Dermis microvascular lymphatic vessel endothelial cell (primary cell): ENCODE measurements around the gene CC2D1A. TPM values are rescaled to one million over a fixed set of nuclear protein-coding genes. Genes with fewer than 3 reads are reported as not detected.
A peak's percentile ranks its signal among the peaks of the same experiment; 100 is the strongest.

Experiments
- DNase-seq, 2 donors: peaks; one replicate each; pipeline versions ENCODE4 v3.0.0 to v3.0.0-alpha.2; 2010; ENCODE audit warnings: low read depth in 2 of 2
- total RNA-seq: library from RNA; depleted of rRNA; stranded (reverse); fragments of >200 nt; gene quantifications from 2 replicates; pipeline ENCODE4 v1.2.1, GENCODE V29; 2014

Gene CC2D1A
- total RNA-seq, 1 donor from 2014 or later: 3.7 TPM

DNA sequence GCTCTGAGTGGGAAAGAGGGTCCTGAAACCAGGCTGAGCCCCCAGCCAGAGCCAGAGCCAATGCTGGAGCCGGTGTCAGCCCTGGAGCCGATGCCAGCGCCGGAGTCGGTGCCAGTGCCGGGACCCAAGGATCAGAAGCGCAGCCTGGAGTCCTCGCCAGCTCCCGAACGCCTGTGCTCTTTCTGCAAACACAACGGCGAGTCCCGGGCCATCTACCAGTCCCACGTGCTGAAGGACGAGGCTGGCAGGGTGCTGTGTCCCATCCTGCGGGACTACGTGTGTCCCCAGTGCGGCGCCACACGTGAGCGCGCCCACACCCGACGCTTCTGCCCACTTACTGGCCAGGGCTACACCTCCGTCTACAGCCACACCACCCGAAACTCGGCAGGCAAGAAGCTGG lies 28.7 kb upstream of the CC2D1A start:
- no peak for DNase-seq

DNA sequence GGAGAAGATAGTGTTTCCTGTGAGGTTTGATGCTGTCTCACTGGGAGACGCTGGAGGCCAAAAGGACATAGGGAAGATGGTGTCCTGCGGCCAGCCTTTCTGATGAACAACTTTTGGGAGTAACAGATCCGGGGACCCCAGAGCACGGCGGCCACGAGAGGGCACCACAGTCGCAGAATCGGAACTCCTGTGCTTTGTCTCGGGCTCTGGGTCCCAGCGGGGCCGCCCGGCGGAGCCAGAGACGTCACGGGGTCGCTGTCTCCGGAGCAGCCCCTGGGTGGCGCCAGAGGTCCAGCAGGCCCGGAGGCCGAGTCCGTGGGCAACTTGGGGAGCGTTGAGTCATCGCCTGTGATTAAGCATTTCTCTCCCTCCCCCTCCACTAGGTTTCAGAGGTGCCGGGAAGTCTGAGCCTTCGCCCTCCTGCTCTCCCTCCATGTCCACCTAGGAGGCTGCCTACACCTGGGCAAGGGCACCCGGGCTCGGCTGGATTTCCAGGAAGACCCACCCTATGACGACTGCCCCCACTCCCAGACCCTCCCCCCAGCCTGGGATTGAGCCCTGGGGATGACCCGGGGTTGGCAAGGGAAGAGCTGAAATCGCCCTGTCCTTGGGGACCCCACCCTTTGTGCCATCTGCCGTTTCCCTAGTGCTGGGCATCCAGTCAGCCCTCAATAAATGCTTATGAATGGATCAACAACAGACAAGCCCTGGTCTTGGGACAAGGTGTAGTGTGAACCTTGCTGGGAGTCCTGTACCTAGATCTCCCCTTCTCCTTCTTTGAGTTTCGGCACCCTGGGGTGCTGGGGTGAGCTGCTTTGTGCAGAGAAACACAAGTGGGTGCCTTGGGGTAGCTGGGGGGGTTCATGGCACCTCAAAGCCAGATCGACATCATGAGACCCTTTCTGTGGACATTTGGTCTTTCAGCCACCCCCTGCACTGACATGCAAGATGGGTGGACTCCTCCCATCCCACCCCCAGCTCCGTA lies 25.6 kb upstream of the CC2D1A start:
- DNase-seq: peak; percentile 82 to 94

DNA sequence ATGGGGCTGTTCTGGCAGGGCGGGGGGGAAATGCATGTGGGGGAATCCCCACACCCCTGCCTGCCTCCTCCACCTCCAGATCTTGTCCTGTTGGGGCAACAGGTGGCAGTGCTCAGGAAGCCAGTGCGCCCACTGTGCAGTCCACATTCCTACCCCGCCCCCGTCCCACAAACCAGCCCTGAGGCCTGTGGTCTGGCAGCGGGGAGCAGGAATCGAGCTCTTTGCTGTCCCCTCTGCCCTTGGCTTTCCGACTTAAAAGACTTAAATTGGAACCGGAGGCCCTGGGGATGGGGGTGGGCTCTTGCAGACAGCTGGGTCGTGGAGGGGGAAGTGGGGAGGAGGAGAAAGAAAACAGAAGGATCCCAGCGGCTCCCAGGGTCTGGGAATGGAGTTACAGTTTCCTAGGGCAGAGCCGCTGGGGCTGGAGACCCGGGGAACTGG lies 24.7 kb upstream of the CC2D1A start:
- DNase-seq: no peak

DNA sequence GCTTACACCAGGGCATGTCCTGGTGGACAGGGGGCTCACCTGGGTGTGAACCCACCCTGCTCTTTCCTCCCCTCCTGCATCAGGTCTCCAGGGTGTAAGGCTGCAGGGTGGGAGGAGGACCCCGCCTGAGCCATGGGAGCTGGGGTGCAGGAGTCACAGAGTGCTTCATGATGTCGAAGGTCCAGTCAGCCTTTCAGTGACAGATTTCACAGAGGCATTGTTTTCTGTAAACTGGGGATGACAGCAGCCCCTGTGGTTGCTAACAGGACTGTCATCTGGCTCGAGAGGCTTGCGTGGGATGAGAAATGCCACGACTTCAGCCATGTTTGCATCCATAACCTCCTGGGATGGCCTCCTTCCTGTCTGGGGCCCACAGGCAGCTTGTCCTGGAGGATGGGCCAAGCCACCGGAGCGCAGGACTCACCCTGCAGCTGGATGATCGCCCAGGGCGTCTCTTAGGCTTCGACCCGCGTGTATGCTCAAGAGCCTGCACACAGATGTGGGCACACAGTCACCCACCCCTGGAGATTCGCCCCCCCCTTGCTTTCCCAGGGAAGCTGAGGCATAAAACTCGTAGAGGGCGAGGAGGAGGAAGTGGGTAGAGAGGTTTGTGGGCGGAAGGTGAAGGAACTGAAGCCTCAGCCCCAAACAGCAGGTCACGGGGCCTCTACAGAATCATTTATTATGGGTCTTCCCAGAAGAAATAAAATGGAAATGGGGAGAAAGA lies 24.1 kb upstream of the CC2D1A start:
- DNase-seq: no peak

DNA sequence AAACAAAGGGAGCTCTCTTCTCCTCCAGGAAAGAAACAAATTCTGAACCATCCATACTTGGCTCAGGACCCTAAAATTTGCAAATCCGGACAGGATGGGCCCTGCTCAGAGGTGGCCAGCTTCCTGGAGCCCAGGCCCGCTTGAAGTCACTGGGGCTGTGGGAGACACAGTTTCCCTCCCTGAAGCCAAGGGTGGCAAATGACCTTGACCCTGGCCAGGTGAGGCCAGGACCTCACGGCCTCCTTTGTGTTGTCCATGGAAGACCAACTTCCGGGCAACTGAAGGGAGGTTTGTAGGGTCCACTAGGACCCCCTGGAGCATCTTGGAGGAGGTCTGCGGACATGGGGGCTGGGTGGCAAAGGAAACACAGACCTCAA lies 23.6 kb upstream of the CC2D1A start:
- DNase-seq: no peak

DNA sequence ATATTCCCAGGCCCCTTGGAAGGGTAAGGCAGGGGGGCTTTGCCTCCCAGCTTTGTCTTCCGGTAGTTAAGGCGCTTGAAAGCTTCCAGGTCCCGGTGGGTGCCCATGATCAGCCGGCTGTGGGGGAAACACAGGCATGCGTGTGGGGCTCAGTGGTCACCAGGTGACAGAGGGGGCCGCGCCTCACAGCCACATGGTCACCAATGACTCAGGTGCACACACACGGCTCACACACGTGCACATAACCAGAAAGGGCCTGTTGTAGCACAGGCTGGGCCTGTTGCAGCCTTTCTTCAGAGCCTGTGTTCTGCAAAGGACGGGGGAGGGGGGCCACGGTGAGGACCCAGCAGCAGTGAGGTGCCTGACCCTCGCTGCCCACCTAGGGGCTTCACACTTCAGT lies 23.2 kb upstream of the CC2D1A start:
- no peak for DNase-seq

DNA sequence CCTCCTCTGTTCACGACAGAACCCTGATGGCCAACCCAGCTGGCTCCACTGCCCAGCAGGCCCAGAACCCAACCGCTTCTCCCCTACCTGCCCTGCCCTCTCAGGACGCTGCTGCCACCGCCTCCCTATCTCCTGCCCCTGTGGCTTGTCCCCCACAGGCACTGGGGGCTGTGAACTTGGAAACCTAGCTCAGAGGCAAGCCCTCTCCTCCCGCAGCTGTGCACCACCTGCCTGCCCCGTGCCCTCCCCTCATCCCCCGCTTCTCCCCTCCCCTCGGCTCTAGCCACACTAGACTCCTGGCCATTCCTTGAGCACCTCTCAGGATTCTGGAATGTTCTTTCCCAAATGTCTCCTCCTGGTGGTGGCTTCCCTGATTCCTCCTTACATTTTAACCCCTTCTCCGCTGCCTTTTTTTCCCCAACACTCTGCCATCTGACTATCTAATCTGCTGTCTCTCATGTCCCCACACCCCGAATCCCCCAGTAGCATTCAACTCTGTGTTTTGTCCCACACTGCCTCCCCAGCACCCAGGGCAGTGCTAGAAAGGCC lies 22.4 kb upstream of the CC2D1A start:
- no peak for DNase-seq

DNA sequence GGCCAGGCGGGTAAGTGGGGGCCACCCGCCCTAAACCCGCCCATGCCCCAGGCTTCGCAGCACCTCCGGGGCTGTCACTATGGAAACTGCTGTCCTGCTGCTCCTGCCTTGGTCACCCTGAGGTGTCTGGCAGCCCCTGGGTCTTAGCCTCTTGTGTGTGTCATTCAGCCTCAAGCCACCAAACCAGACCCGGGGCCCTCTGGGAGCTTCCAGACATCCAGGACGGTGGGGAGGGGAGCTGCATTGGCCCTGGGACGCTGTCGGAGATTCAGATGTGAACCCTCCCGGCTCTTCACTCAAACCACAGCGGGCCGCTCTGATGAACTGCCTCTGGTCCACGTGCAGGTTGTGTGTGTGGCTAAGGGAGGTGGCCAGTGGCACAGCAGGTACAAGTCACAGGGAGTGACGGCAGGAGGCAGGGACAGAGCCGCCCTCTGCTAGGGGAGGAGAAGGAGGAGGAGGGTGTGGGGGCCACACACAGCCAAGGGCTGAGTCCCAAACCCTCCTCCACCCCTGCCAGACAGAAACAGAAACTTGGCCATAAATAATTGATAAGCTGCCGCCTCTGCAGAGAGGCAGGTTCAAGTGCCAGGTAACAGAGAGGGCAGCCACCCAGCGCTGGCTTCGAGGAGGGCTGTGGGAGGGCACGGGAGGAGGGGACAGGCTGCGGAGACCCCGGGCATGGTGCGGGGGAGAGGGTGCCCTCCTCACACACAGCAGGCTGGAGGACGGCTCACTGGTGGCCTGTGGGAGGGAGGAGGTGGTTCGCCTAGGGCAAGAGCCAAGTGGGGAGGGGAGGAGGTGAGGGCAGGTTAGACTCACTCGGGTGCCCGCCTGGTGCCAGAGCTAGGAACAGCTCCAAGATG lies 21.0 kb upstream of the CC2D1A start:
- no peak for DNase-seq

DNA sequence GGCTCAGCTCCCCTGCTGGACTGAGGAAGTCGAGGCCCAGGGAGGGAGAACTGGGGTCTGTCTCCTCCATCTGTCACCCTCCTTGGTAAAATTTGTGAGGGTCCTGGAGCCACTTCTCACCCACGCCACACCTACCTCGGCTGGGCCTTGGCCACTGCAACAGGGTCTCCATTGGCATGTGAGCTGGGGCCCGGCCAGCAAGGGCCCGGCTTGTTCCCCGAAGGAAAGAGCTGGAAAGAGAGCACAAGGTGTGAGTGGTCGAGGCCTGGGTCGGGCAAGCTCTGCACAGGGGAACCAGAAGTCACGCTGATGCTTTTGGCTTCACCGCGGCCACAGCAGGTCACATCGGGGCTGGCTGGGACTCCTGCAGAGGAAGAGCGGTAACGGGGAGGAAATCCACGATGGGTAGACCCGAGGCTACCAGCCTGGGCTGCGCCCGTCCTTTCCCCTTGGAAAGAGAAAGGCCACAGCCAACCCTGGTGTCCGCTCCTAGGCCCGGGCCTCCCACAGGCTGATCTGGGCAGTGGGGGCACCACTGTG lies 20.1 kb upstream of the CC2D1A start:
- DNase-seq: no peak

DNA sequence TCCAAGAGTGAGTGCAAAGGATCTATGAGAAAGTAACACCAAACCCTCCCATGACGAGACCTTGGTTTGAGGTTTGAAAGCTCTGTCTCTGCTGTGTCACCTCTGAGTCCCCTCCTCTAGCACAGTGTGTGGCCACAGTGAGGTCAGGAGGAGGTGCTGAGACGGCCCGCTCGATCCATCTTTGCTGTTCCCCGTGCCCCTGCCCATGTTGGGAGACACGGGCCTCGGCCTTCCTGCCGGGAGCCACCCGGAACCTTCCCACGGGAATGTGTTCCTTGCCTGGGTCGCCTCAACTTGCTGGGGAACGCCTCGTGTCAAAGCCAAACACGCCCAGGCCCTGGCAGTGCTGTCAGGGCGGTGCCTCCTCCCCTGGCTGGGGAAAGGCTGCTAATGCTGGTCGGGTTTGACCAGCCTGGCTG lies 19.0 kb upstream of the CC2D1A start:
- DNase-seq: no peak

DNA sequence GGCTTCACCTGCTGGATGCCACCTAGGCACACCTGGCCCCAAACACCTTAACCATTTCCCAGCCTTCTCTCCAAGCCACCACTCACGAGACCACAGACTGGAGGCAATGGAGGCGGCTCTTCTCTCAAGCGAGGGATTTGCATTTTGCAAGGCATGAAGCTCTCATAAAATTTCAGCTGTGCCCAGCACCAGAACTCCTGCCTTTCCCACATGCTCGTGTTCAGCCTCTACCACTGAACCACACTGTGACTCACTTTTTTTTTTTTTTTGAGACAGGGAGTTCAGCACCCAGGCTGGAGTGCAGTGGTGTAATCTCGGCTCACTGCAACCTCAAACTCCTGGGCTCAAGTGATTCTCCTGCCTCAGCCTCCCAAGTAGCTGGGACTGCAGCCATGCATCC lies 18.5 kb upstream of the CC2D1A start:
- no peak for DNase-seq

DNA sequence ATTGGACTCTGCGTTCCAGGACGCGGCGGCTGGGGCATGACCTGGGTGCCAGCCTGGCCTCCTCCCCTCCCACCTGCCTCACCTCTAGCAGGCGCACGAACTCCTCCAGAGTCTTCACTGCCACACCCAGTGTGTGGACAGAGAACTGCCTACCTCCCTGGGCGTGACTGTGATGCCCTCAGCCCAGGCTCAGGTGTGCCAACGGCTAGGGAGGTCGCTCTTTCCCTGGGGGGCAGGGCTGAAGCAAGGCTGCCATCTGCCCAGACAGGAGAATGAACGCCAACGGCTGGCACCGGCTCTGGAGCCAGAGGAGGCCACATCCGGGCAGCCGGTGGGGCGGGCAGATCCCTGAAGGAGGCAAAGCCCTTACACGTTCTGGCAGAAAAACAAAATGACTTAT lies 17.7 kb upstream of the CC2D1A start:
- no peak for DNase-seq

DNA sequence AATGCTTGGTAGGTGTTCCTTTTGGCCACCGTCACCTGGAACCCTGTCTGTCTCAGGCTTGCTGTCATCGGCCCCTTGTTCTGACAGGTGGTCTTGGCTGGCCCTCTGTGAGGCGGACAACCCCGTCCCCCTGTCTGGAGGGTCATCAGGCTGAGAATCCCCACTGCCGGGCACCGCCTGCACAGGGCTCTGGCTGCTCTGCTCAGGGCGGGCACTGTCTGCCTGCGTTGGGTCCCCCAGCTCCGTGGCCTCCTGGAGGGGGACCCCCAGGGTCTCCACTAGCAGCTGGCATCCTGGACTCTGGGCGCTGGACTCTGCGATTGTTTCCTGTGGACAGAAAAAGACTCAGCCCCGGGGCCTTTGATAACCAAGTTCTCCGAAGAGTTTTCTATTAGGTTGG lies 15.9 kb upstream of the CC2D1A start:
- DNase-seq: no peak

DNA sequence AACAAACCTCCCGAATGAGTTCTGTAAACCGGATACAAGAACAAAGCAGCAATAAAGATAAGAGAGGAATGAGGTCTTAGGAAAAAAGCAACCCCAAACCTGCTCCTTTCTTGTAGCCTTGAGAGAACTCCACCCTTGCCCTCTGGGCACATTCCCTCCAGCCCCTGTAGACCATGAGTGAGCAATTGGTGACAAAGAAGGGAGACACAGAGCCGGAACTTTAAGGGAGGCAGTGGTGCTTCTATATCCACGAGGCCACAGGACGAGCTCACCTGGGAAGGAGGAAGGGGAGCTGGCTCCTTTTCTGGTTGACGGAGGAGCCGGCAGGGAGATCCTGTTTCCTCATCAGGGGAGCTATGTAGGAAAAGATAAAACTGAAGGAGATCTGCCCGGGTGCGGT lies 13.1 kb upstream of the CC2D1A start:
- no peak for DNase-seq

DNA sequence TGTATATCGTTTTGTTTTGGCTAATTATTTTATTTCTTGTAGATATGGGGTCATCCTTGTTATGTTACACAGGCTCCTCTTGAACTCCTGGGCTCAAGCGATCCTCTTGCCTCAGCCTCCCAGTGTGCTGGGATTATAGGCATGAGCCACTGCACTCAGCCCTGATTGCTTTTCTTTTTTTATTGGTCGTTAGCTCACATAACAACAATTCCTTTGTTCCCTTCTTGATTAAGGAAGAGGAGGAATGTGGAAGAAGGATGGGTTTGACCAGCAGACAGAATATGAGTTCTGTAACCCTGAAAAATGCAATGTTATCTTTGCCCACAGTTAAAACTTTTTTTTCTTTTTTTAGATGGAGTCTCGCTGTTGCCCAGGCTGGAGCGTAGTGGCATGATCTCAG lies 11.4 kb upstream of the CC2D1A start:
- no peak for DNase-seq

DNA sequence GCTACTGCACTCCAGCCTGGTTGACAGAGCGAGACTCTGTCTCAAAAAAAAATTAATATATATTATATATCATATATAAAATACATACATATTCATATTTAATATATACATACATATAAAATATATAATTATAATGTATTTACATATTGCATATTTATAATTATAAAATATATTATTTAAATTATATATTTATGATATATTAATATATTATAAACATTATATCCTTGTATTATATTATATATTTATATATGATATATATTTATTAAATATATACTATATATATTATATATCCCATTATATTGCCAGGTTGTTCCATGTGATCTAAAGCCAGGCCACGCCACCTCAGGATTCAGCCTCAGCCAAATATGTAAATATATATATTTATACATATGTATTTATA lies 9.8 kb upstream of the CC2D1A start:
- DNase-seq: no peak

DNA sequence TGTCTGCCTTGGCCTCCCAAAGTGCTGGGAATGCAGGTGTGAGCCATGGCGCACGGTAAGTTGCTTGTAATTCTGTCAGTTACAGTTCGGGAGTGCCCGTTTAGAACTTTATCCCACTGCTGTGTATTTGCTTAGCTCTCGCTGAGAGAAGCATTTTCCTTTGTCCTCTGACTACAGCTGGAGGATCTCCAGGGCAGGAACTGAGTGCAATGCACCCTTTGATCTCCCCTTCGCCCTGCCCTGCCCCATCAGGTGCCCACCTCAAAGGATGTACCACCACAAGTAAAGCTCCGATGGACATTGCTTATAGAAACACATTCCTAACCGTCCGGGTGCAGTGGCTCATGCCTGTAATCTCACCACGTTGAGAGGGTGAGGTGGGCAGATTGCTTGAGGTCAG lies 6.6 kb upstream of the CC2D1A start:
- DNase-seq: no peak

DNA sequence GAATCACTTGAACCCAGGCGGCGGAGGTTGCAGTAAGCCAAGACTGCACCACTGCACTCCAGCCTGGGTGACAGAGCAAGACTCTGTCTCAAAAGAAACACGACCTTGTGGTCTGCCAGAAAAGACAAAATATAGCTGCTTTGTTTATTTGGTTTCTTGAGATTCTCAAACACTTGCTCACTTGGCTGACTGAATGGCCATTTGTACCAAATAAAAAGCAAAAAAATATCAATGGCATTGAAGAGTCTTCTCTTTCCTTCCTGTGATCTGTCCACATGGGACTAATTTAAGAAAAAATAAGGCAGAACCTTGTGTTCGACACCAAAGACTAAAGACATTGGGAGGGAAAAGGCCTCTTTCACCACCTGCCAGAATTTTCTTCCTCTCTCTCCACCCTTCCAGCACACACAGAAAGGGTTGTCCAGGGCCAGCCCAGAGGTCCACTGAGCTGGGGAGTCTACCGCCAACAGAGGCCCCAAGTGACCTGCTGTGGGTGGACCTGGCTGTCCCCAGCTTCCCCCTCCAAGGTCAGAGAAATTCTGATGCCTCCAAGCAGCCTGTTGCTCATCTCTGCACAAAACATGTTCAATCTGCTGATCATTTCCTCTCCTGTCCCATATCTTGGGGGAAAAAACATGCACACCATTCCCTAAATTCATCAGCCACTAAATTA lies 6.0 kb upstream of the CC2D1A start:
- no peak for DNase-seq

DNA sequence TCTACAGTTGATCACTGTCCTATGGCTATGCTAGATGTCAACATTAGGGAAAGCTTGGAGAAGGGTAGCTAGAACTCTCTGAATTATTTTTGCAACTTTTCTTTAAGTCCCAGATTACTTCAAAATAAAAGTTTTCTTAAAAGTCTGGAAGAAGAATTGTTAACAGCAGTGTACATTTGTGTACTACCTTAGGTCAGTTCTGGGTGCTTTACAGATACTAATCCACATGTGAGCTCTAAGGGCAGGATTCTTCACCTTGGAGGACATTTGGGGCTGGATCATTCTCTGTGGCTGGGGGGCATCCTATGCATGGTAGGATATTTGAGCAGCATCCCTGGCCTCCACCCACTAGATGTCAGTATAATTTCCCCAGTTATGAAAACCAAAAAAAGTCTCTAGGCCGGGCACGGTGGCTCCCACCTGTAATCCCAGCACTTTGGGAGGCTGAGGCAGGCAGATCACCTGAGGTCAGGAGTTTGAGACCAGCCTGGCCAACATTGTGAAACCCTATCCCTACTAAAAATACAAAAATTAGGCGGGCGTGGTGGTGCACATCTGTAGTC lies 2.9 kb upstream of the CC2D1A start:
- DNase-seq: peak in 1 of 2 donors; percentile 32

DNA sequence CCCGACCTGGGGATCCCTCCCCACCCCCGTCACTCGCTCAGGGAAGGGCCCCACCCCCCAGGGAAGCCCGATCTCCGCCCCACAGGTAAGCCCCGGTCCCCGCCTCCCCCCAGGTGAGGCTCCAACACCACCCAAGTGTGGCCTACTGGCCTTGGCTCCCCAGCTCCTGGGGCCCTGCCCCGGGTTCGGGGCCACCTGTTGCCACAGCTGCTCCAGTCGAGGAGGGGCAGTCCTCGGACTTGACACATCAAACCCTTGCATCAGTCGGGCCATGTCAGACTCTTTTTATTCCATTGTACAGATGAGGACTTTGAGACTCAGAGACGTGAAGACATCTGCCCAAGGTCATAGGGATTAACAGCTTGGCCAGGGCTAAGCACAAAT lies 512 bp downstream of the CC2D1A start:
- DNase-seq: no peak
